HG03159 (cell line): Measurements from ENCODE around the gene SLIT1.

Source experiments
- ATAC-seq: cut with Tn5 transposase; IDR thresholded peaks from one replicate; pipeline ENCODE4 v1.9.1; 2021; ENCODE audit warnings: mild to moderate bottlenecking, moderate library complexity; ENCODE audit not compliant: unreplicated experiment

SLIT1 gene

DNA sequence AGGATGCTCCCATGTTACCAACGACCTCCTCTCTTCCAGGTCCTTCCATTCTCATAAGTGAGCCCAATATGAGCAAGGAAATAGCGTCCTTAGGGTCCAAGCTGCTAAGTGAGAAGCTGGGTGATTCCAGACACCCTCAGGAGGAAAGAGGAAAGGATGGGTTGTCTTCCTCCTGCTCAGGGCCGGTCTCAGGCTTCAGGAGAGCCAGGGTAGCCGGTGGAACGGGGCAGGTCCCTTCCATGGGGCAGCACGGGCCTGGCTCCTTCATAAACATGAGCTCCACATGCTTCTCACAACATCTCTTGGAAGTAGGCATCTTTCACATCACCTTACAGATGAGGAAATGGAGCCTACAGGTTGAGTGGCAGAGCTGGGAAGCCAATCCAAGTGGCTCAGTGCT lies 12.7 kb downstream of the SLIT1 start:
- no peak for ATAC-seq

DNA sequence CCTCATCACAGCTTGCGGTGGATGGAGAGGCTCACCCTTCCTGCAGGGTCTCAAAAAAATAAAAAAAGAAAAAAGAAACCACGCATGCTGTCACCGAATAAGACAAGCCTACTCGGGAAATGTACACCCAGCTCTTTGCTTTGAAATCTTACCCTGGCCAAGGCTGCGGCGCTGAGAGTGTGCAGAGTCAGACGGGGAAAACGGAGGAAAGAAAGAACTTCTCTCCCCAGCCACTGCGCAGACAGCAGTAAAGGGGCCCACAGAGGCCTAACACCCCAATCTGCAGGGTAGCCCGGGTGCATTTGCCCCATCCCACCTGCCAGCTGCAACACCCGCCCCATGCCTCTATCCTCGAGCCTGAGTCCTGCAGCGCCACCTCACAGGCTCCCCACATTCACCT lies 14.8 kb downstream of the SLIT1 start:
- ATAC-seq, result no peak

DNA sequence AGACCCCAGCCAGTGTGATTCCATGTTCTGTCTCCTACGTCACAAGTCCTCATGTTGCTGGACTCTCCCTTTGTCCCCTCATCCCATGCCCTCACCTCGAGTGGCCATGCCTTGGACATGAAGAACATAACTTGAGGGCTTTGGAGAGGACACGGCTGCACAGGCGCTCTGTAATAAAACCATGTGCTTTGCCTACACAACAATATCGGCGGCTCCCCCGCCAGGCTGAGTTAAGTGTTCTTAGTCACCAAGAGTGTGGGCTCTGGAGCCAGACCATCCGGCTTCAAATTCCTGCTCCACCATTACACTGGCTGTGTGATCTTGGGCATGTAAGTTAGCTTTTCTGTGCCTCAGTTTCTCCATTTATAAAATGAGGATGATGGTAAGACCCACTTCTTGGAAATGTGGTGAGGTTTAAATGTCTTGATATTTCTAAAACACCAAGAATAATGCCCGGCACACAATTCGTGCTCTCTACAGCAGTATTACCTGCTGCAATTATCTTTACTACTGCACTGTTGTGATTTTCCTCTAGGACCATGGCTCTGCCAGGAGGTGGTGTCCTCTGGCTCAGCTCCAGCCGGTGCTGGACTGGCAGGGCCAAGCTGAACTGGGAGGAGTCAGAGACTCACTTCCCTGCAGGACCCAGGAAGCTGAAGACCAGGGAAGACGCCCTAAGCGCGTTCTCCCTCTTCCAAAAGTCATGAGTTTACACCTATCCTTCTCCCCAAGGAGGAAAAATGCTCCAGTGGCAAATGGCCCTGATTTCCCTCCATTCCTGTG lies 15.7 kb downstream of the SLIT1 start:
- no peak for ATAC-seq

DNA sequence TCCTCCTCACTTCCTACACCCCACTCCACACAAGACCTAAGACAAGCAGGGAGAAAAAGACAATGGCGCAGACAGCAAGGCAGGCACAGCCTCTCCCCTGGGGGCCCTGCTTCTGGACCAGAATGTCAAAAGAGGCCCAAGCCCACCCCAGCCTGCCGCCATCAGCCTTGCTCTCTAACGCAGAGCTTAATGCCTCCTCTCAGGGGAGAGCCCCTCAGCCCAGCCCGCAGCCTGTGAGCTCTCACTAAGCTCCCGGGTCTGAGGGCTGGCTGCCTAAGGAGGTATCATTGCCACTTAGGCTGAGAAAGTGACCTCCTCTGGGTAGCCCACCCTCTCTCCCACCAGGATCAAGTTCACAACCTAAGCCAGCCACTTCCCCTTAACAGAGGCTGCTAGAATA lies 16.7 kb downstream of the SLIT1 start:
- ATAC-seq, result no peak

DNA sequence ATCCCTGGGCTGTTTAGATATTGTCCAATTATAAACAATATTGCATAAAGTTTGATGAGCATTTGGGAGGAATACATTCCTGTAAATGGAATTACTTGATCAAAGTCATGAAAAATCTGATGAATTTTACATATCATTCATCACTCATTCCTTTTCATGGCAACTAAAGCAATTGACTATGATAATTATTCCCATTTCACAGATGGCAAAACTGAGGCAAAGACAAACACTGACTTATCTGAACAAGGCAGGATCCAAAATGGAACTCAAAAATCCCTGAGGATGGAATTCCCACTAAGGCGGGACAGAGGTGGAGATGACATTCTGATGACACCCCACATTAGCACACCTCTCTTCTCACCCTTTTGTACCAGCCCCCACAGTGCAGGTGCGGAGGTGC lies 17.1 kb downstream of the SLIT1 start:
- ATAC-seq, result no peak

DNA sequence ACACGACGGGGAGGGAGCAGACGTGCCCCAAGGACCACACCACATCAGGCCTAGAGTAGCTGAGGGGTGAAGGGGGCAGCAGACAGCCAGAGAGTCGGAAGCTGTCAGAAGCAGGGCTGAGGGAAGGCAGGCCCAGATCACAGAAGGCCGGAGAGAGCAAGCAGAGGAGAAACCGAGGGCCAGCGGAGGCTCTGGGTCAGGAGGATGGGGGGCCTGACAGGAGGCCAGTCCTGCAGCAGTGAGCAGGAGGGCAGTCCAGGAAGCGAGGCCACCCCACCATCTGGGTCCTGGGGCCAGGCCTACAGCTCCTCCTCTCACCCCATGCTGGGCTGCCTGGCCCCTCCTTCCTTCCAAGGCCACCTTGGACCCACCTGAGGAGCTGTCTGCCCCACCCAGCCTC lies 20.3 kb downstream of the SLIT1 start:
- ATAC-seq, result no peak

DNA sequence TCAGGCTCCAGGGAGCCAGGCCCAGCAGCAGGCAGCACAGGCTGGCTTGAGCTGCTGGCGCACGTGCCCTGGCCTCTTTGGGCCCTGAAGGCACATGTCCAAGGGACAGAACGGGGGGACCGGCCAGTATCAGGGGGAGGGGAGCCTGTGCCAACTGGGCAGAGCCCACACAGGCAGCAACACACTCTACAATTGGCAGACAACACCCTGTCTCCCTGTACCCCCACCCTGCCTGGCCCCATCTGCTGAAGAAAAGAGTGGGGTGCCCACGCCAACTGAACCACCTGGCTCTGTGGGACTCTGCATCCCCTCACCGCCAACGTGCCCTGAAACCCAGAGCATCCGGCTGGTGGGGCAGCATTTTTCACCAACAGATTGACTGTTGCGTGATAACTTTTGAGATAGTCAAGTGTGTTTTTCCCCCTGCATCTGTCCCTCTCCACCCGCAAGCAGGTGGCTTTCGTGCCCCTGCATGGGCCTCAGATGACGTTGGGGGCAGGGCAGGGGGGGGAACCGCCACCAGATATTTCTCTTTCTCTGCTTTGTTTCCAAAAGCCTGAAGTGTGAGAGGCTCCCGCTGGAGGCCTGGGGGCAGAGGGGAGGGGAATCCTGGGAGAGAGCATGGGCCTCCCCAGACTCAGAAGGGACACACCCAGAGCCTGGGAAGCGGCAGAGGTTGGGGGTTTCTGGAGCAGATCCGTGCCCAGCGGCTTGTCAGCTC lies 21.8 kb downstream of the SLIT1 start:
- no peak for ATAC-seq

DNA sequence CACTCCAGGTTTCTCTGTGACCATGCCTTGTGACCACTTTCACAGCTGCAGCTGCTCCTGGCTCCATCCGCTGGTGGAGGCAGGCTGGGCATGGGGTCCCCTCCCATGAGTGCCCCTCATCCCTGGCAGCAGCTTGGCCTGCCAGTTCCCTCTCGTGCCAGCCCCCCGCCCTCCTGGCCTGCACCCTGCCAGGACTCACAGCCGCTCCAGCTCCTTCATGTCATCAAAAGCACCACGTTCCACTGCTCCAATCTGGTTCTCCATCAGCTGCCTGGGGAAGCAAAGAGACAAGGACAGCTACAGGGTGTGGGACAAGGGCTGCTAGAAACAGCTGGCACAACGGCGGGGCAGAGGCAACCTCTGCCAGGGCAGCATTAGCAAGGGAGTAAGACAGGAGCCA lies 22.6 kb downstream of the SLIT1 start:
- no peak for ATAC-seq

DNA sequence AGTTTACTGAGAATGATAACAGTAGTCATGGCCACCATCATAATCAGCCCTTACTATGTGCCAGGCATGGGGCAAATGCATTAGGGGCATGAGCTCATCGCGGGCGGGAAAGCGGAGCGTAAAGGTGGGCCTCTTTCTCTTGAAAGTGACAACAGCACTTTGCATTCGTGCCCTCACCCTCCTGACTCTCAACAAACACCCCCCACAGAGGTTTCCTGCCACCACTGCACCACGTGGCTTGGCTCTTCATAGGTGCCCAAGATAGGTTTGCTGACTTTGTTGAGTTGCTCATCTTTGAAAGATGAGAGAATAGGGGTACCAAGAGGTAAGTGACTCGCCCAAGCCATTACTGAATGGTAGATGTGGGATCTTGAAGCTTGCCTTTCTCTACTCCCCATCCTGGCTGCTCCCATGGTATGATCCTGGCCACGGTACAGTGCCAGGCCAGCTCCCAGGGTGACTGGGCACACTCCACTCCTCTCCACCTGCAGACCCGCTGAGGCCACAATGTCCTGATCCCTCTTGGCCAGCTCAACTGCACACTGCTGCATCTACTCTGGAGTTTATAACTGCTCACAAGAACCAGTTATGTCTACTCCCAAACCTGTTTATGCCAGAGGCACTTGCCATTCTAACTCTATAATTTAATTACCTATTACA lies 26.0 kb downstream of the SLIT1 start:
- ATAC-seq, result no peak

DNA sequence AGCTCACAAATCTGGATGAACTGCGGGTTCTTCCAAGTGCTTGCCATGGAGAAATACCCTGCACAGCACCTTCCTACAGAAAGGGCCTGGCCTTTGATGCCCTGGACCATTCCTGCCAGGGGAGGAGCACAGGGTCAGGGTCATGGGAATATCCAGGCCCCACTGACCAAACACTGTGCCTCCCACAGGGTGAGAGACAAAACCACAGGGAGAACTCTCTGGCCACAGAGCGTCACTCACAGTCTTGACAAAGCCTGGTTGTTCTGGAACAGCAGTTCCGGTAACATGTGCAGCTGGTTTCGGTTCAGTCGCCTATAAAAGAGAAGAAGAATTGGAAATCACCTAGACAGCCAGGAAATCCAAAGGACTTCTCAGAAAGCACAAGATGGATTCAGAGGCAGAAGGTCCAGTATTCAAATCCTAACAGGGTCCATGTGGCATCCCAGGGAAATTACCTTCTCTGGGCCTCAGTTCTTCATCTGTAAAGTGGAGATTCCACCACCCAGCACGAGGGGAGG lies 28.1 kb downstream of the SLIT1 start:
- no peak for ATAC-seq

DNA sequence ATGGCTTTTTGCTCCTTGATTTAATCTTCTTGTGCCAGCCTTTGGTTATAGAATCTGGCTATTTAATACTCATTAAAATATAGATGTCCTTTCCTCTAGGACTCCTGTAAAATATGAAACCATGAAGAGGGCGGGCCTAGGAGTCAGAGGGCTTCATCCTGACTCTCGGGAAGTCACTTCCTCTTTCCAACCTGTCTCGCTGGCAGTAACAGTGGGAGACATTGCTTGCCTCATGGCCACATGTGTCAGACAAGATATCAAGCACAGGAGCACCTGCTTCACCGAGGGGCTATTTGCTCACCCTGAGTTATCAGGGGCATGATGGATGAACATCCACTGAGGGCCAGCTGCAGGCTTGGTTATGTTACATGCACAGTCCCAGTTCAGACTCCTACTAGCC lies 31.0 kb downstream of the SLIT1 start:
- ATAC-seq, result no peak

DNA sequence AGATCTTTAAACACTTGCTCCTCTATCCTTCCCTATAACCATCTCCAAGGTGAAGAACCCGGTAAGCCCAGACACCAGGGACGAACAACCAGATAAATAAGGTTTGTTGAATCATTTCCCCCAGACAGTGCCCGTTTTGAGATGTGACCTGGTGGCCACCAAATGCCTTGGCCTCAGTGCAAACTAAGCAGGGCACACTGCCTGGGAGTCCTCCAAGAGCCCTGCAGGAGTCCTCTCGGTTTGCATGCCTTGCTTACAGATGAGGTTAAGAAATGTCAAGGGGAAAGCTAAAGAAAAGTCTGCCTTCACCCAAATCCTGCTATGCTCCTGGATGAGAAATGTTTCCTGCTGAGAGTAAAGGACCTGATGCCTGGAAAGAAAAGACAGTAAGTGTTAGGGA lies 31.6 kb downstream of the SLIT1 start:
- no peak for ATAC-seq

DNA sequence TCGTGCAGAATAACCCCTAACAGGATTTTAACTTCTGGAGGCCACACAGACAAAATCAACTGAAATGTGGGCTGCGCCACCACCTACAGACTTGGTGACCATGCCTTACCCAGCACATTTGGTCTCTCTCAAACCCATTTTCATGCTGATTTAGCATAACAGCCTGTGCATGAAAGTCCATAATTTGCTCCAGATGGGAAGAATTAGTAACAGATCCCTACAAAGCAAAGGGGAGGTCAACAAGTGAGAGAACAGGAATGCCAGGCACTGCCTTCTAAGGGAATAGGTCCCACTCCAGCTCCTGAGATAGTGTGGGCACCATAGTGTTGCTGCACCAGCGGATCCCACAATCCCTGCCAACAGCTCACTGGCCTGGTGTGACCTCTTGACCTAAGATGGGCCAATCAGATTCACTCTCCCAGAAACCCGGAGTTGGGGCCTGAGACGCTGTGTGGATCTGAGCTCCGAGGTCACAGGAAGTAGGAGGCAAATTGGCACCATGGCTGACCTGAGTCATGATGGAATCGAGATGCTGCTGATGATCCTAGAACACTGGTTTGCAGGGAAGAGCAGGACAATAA lies 32.4 kb downstream of the SLIT1 start:
- no peak for ATAC-seq

DNA sequence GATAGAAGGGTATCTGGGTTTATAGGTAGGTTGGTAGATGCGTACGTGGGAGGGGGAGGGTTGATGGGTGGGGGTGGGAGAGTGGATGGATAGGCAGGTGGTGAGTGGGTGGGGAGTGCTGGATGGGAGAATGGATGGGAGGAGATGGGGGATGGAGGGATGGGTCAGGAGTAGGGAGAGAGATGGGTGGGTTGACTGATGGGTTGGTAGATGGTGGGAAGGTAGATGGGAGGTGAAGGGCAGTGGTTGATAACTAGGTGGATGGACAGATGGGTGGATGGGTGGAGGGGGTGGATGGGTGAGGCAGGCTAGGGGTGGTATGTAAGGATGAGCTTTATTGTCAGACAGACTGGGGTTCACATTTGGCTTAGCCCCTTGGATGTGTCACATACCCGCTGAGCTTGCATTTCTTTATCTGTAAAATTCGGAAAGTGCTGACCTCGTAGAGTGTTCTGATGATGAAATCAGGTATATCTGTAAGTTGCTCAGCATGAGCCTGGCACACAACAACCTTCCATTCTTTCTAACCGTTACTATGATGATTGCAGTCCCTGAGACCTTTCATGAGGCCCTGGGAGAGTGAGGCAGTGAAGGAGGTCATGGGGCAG lies 34.3 kb downstream of the SLIT1 start:
- no peak for ATAC-seq

DNA sequence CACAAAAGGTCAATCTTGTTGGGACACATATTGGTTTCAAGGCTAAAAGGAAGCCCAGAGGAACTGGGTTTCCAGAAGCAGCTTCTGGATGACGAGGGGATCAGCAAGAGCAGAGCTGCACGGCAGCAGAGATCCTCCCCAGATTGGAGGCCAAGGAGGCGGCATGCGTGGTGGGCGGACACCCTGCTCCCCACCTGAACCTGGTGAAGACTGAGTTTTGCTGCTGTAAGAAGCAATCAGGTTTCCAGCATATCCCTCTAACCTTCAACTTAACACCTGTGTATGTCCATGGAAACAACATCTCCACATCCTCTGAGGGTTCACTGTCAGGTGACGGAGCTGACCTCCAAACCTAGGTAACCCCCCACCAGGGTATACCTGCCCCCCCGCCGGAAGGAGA lies 35.1 kb downstream of the SLIT1 start:
- ATAC-seq, result no peak

DNA sequence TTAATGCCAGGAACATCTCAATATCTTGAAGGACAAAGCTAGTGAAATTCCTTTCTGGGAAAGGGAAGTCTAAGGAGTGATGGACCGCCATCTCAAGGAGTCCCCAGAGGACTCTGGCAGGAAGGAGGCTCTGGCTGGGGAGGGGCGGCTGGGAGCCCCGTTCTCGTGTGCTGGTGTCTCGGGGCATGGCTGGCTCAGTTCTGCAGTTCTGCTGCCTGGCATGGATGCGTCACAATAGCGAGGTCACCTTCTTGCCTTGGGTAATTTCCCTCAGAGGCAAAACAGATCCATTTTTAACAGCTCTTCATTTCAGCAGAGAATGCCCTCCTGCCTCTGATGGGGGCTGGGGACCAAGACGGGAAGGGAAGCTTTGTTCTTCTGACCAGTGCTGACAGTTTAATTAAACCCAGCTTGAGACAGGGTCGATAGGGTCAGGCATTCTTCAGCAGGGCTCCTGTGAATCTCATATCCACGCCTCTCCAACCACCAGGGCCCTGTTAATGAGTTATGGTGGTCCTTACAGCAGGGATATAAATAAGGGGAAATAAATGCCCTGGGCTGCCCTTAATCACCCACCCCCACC lies 35.7 kb downstream of the SLIT1 start:
- ATAC-seq, result no peak

DNA sequence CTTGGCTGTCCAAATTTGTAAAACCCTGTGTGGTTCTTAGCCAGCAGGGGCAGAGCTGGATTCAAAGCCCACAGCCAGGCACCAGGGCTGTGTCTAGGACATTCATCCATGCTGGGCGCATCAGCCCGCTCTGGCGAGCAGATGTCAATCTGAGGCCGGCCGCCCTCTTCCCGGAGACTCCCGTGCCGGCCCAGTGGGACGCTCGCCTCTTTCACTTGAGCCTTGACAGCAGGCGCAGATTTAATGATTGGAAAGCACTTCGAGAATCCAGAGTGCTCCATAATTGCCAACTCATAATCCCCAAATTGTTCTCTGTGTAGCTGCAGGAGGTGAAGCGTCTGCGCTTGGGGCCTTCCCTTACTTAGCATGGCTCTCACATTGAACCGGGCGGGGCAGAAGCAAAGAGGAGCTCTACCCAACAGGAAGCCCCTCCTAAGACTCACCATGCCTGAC lies 36.7 kb downstream of the SLIT1 start:
- no peak for ATAC-seq

DNA sequence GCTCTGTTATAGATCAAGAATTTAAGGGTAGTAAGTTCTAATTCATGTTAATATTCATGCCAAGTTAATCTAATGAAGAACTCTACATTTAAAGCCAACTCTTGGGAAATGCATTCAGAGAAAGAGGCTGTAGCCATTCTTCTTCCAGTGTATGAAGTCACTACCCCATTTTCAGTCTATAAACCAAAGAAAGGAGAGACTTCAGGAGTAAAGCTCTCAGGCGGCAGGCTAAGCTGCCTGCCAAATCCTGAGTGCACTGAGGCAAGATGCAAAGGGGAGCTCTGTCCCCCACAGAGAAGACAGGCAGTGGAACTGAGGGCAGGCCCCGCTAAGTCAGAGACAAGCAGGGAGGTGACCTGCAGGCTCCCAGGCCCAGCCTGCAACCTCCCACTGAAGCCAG lies 41.5 kb downstream of the SLIT1 start:
- no peak for ATAC-seq

DNA sequence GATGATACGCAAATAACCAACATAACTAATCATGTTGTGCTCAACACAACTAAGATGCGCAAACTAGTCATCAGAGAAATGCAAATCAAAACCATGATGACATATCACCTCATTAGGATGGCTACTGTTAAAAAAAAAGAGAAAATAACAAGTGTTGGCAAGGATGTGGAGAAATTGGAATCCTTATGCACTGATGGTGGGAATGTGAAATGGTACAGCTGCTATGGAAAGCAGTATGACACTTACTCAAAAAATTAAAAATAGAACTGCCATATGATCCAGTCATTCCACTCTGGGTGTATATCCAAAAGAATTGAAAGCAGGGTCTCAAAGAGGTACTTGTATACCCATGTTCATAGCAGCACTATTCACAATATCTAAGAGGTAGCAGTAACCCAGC lies 42.9 kb downstream of the SLIT1 start:
- no peak for ATAC-seq

DNA sequence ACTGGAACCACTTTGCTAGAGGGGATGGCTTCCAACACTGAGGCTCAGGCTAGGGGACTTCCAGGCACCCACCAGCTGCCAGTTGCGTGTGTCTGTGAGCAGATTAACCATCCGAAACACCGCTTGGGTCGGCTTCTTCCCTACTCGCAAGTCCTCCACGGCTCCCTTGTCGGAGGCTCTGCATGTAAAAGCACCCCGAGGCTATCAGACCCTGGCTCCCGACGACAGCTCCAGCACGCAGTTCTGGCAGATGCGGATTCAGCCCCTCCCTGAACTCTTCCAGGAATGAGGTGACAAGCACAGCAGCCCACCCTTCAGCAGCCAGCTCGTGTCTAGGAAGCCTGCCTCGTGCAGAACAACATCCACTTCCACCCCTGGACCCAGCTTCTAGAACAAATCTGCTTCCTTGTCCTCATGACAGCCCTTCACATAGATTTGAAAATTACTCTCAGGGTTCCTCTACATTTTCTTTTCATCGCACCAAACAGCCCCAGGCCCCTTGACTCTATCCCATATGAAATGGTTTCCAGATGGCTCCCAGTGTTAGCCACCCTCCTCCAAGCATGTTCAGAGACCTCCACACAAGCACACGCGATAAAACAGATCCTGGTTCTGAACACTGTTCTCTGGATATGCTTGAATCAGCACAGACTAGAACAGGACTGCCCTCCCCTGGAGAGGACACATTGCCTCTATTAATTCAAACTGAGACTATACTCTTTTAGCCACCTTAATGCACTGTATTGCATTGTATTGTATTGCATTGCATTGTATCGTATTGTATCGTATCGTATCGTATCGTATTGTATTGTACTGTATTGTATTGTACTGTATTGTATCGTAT lies 44.6 kb downstream of the SLIT1 start:
- ATAC-seq, result no peak
